GM19467 (cell line): ENCODE results near the gene BLM.

ENCODE experiments used
- ATAC-seq: cut with Tn5 transposase; IDR thresholded peaks from one replicate; pipeline ENCODE4 v1.9.1; 2021; ENCODE audit warnings: mild to moderate bottlenecking, moderate library complexity; ENCODE audit not compliant: unreplicated experiment

BLM gene

GRCh38 chr15:90782442-90782841 lies 65.3 kb downstream of the BLM start:
- ATAC-seq: no peak

- no peak for ATAC-seq
These were observed 70.7 kb downstream of the BLM start for GRCh38 chr15:90787881-90788280.

GRCh38 chr15:90789462-90789861 lies 72.3 kb downstream of the BLM start:
- no peak for ATAC-seq

- ATAC-seq: no peak
These were observed 72.9 kb downstream of the BLM start for GRCh38 chr15:90790057-90790456.

GRCh38 chr15:90790561-90790960 lies 73.4 kb downstream of the BLM start:
- no peak for ATAC-seq

GRCh38 chr15:90794538-90794937 lies 77.4 kb downstream of the BLM start:
- no peak for ATAC-seq

GRCh38 chr15:90799639-90800170 lies 82.6 kb downstream of the BLM start:
- ATAC-seq: no peak

GRCh38 chr15:90801803-90802202 lies 84.7 kb downstream of the BLM start:
- no peak for ATAC-seq

GRCh38 chr15:90807074-90807785 lies 90.1 kb downstream of the BLM start:
- no peak for ATAC-seq

- ATAC-seq: no peak
These were observed 90.6 kb downstream of the BLM start for GRCh38 chr15:90807786-90808086.

GRCh38 chr15:90808517-90809235 lies 91.5 kb downstream of the BLM start:
- no peak for ATAC-seq

- no peak for ATAC-seq
These were observed 92.4 kb downstream of the BLM start for GRCh38 chr15:90809536-90809935.

- ATAC-seq: no peak
These were observed 93.2 kb downstream of the BLM start for GRCh38 chr15:90810354-90810753.

GRCh38 chr15:90812171-90812957 lies 95.2 kb downstream of the BLM start:
- ATAC-seq: no peak

GRCh38 chr15:90812958-90813265 lies 95.8 kb downstream of the BLM start:
- no peak for ATAC-seq

GRCh38 chr15:90813796-90814190 lies 96.6 kb downstream of the BLM start:
- ATAC-seq: no peak

- ATAC-seq: no peak
These were observed 97.2 kb downstream of the BLM start for GRCh38 chr15:90814191-90814821.

- ATAC-seq: no peak
These were observed 99.4 kb downstream of the BLM start for GRCh38 chr15:90816401-90817116.

GRCh38 chr15:90817117-90818057 lies 100.2 kb downstream of the BLM start:
- ATAC-seq: no peak
